IPS-20b (cell line): ENCODE data around the gene CIB4.

Experiments
- H3K27ac ChIP-seq: one replicate; pipeline ENCODE4 v1.5.1; 2013; ENCODE audit warnings: low read length
- H3K27me3 ChIP-seq: 2 replicates; pipeline ENCODE4 v1.6.1; 2013; ENCODE audit warnings: mild to moderate bottlenecking, low read length, inconsistent platforms; ENCODE audit not compliant: insufficient read depth
- H3K36me3 ChIP-seq: 2 replicates; pipeline ENCODE4 v1.6.1; 2013; ENCODE audit warnings: low read depth, mild to moderate bottlenecking, inconsistent platforms, low read length, moderate library complexity; ENCODE audit not compliant: insufficient read depth
- H3K4me1 ChIP-seq: 2 replicates; pipeline ENCODE4 v1.6.1; 2013; ENCODE audit warnings: mild to moderate bottlenecking, control low read depth, inconsistent platforms, low read length, moderate library complexity; ENCODE audit not compliant: insufficient read depth
- H3K4me3 ChIP-seq: 2 replicates; pipeline ENCODE4 v1.5.1; 2013; ENCODE audit warnings: mild to moderate bottlenecking, low read length, inconsistent platforms
- H3K9ac ChIP-seq: 2 replicates; pipeline ENCODE4 v1.6.1; 2013; ENCODE audit warnings: low read depth, mild to moderate bottlenecking, inconsistent platforms, low read length, moderate library complexity
- H3K9me3 ChIP-seq: 2 replicates; pipeline ENCODE4 v1.6.1; 2013; ENCODE audit warnings: mild to moderate bottlenecking, low read depth, low read length, inconsistent platforms; ENCODE audit not compliant: insufficient read depth

Gene CIB4

GRCh38 chr2:26540306-26540705 is 100.9 kb downstream of the CIB4 start:
- Histone ChIP-seq H3K36me3 (no peaks in the 10 kb centered on the region), H3K9ac (no peak overlapping the region), H3K4me3 (no peak overlapping the region), H3K27me3 (no peaks in the 10 kb centered on the region), H3K27ac (no peak overlapping the region), H3K9me3 (no peaks in the 10 kb centered on the region), H3K4me1 (peaks cover 10% of the 10 kb centered on the region; the same call in 1 of the 2 replicates)

- H3K9ac ChIP-seq, result no peak overlapping the region
- H3K27me3 ChIP-seq, result no peaks in the 10 kb centered on the region
- no peak overlapping the region for H3K27ac ChIP-seq
Measured at GRCh38 chr2:26537826-26538475, 103.2 kb downstream of the CIB4 start.

GRCh38 chr2:26537069-26537825 is 103.9 kb downstream of the CIB4 start:
- no peak overlapping the region for H3K4me3 ChIP-seq
- H3K4me1 ChIP-seq, result peaks cover 10% of the 10 kb centered on the region; the same call in 1 of the 2 replicates
- H3K9ac ChIP-seq, result no peak overlapping the region
- H3K9me3 ChIP-seq, result no peaks in the 10 kb centered on the region
- no peak overlapping the region for H3K27ac ChIP-seq
- no peaks in the 10 kb centered on the region for H3K36me3 ChIP-seq
- no peaks in the 10 kb centered on the region for H3K27me3 ChIP-seq

More at GRCh38 chr2:26537826-26538475, 103.2 kb downstream of the CIB4 start:
- Histone ChIP-seq H3K36me3 (no peaks in the 10 kb centered on the region), H3K9me3 (no peaks in the 10 kb centered on the region), H3K4me3 (no peak overlapping the region), H3K4me1 (peaks cover 10% of the 10 kb centered on the region; the same call in 1 of the 2 replicates)

GRCh38 chr2:26536371-26537068 is 104.6 kb downstream of the CIB4 start:
- Histone ChIP-seq H3K4me1 (peaks cover 10% of the 10 kb centered on the region; the same call in 1 of the 2 replicates), H3K27me3 (no peaks in the 10 kb centered on the region)

GRCh38 chr2:26535663-26536275 is 105.4 kb downstream of the CIB4 start:
- no peaks in the 10 kb centered on the region for H3K9me3 ChIP-seq
- H3K27me3 ChIP-seq, result no peaks in the 10 kb centered on the region
- H3K9ac ChIP-seq, result no peak overlapping the region
- H3K36me3 ChIP-seq, result no peaks in the 10 kb centered on the region
- peaks cover 5% of the 10 kb centered on the region; the same call in 1 of the 2 replicates for H3K4me1 ChIP-seq
- H3K27ac ChIP-seq, result no peak overlapping the region
- no peak overlapping the region for H3K4me3 ChIP-seq

More at GRCh38 chr2:26536371-26537068, 104.6 kb downstream of the CIB4 start:
- no peaks in the 10 kb centered on the region for H3K9me3 ChIP-seq
- no peak overlapping the region for H3K9ac ChIP-seq
- no peaks in the 10 kb centered on the region for H3K36me3 ChIP-seq
- H3K4me3 ChIP-seq, result no peak overlapping the region
- H3K27ac ChIP-seq, result no peak overlapping the region

GRCh38 chr2:26534865-26535662 is 106.1 kb downstream of the CIB4 start:
- Histone ChIP-seq H3K9me3 (no peaks in the 10 kb centered on the region), H3K4me3 (no peak overlapping the region), H3K27me3 (no peaks in the 10 kb centered on the region), H3K4me1 (0 out of 2 replicates have a peak, but pooled peaks cover 3% of the 10 kb centered on the region), H3K27ac (no peak overlapping the region), H3K36me3 (no peaks in the 10 kb centered on the region), H3K9ac (no peak overlapping the region)

- Histone ChIP-seq H3K27ac (no peak overlapping the region), H3K4me3 (no peak overlapping the region), H3K36me3 (no peaks in the 10 kb centered on the region), H3K27me3 (no peaks in the 10 kb centered on the region), H3K9me3 (no peaks in the 10 kb centered on the region), H3K9ac (no peak overlapping the region), H3K4me1 (0 out of 2 replicates have a peak, but pooled peaks cover 3% of the 10 kb centered on the region)
Measured at GRCh38 chr2:26534098-26534864, 106.9 kb downstream of the CIB4 start.

GRCh38 chr2:26533661-26534060 is 107.5 kb downstream of the CIB4 start:
- Histone ChIP-seq H3K4me3 (no peak overlapping the region), H3K36me3 (no peaks in the 10 kb centered on the region), H3K4me1 (0 out of 2 replicates have a peak, but pooled peaks cover 3% of the 10 kb centered on the region), H3K9me3 (no peaks in the 10 kb centered on the region), H3K27ac (no peak overlapping the region), H3K9ac (no peak overlapping the region), H3K27me3 (no peaks in the 10 kb centered on the region)

GRCh38 chr2:26532301-26533250 is 108.6 kb downstream of the CIB4 start:
- H3K4me3 ChIP-seq, result no peak overlapping the region
- H3K36me3 ChIP-seq, result no peaks in the 10 kb centered on the region
- H3K4me1 ChIP-seq, result 0 out of 2 replicates have a peak, but pooled peaks cover 3% of the 10 kb centered on the region
- no peak overlapping the region for H3K27ac ChIP-seq
- no peaks in the 10 kb centered on the region for H3K9me3 ChIP-seq
- no peak overlapping the region for H3K9ac ChIP-seq
- H3K27me3 ChIP-seq, result no peaks in the 10 kb centered on the region
